ENCODE data around the gene SLC17A3.

Gene SLC17A3

DNA sequence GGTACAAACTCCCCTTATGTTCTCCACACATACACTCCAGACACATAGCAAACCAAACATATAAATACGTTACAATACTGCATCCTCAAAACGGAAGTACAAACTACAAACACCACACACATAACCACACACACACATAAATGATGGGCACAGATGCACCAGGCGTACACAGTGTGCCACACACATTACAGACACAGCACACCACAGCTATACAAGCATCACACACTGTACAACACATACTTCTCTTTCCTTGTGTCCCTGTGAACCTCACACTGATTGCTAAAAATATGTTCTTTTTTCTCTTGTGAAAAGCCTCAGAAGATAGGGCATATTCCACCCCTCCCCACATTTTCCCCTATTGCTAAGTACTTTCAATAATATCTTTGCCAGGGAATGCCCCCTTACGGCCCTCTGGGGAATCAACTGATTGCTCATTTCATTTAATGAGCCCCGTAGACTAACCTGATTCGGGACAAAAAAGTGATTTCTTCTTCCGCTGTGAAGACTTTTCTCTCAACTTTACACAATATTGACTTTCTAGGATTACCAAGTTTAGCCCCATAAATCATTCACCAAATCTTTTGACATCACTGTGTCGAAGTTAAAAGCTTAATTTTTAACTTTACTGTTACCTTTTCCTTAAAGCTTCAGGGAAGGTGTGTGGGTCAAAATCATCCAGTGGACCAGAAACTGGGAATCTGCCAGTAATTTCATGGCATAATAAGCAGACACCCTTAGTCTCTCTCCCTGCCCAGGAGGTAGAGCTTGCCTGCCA lies 42.3 kb downstream of the SLC17A3 start, which contains the start of gene SLC17A1:
Gene SLC17A1, minus strand, starts transcription at position 521 of the 775 bp plus-strand sequence. CDS start 1,495 bp downstream, outside the sequence.
- TF ChIP-seq, protein P1, sequence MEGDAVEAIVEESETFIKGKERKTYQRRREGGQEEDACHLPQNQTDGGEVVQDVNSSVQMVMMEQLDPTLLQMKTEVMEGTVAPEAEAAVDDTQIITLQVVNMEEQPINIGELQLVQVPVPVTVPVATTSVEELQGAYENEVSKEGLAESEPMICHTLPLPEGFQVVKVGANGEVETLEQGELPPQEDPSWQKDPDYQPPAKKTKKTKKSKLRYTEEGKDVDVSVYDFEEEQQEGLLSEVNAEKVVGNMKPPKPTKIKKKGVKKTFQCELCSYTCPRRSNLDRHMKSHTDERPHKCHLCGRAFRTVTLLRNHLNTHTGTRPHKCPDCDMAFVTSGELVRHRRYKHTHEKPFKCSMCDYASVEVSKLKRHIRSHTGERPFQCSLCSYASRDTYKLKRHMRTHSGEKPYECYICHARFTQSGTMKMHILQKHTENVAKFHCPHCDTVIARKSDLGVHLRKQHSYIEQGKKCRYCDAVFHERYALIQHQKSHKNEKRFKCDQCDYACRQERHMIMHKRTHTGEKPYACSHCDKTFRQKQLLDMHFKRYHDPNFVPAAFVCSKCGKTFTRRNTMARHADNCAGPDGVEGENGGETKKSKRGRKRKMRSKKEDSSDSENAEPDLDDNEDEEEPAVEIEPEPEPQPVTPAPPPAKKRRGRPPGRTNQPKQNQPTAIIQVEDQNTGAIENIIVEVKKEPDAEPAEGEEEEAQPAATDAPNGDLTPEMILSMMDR (IDR thresholded peaks at IDR 0.05), result no peak
- Histone ChIP-seq H3K27ac (no peak within 1 kb of the TSS), H3K4me3 (no peak within 1 kb of the TSS)
- DNase-seq (ENCODE audit: low spot score), result no peak

DNA sequence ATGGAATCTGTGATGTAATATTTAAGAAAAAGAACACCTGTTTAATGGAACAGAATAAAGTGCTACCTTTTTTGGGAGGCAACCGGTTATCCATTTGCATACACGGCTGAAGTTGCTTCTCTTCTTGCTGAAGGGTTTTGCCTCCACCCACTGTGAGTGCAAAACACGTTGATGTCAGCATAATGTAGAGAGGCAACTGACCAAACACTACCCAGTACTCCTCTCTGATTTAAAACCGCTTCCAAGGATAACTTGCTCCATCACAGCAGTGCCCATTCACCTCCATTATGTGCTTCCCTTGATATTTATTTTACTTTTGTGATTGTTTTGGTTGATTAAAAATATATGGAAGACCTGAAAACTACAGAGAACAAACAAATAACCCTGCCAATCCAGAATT lies 43.6 kb downstream of the SLC17A3 start:
- Histone ChIP-seq H3K27ac (no peak overlapping the region), H3K4me3 (no peak overlapping the region)
- TF ChIP-seq, protein P1 (IDR thresholded peaks at IDR 0.05), result no peak
- no peak for DNase-seq (ENCODE audit: low spot score)

DNA sequence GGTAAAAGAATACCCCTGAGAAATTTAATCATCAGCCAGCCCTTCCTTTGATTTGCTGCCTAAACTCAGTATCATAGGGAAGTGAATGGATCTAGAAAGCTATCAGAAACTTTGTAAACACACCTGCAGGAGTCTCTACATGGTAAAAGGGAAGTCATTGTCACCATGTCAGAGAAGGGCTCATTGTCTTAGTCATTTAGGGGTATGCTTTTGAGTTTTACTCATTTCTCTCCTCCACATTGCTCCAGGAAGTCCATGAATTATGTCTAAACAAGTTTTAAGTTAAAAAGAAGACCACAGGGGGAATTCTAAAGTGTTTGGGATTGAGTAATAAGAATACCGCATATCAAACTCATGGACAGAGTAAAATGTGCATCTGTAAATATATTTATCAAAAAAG lies 44.7 kb downstream of the SLC17A3 start:
- no peak for DNase-seq (ENCODE audit: low spot score)
- no peak overlapping the region for H3K27ac ChIP-seq

DNA sequence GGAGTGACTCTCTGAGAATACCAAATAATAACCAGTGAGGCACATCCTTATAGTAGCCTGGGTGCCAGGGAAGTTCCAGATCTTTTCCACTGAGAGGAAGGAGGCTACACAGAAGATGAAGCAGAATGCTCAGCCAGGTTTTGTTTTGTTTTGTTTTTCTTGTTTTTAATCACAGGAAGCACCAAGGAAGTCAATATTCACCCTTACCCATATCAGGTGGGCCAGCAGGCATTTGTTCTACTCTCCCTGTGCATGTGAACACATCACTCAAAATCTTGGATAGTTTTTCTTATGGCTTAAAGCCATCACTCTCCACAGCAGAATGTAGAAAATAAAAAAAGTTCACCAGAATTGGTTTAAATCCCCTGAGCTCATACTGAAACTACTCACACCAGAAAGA lies 52.7 kb downstream of the SLC17A3 start:
- TF ChIP-seq, protein P1 (IDR thresholded peaks at IDR 0.05), result no peak
- no peak overlapping the region for H3K4me3 ChIP-seq
- no peak for DNase-seq (ENCODE audit: low spot score)
- H3K27ac ChIP-seq, result no peak overlapping the region

More for the DNA sequence above, 44.7 kb downstream of the SLC17A3 start:
- no peak overlapping the region for H3K4me3 ChIP-seq
- TF ChIP-seq, protein P1 (IDR thresholded peaks at IDR 0.05), result no peak

DNA sequence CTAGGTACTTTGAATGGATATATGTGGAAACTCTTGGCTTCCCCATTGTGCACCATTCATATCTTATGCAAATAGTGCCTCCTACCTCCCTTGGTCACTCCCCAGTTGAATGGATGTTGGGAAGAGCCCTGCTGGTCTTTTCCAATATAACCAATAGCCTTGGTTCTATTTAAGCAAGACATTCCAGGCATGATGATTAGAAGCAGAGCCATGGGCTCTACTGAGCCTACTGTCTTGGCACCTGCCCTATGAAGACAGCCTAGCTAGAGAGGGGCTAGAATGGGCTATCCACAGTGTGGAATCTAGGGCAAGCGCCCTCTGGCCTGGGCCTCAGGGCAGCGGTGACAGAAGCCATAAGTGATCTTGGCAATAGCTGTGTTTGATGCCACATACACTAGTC lies 57.8 kb downstream of the SLC17A3 start:
- Histone ChIP-seq H3K27ac (no peak overlapping the region), H3K4me3 (no peak overlapping the region)
- no peak for DNase-seq (ENCODE audit: low spot score)
- TF ChIP-seq, protein P1 (IDR thresholded peaks at IDR 0.05), result no peak

DNA sequence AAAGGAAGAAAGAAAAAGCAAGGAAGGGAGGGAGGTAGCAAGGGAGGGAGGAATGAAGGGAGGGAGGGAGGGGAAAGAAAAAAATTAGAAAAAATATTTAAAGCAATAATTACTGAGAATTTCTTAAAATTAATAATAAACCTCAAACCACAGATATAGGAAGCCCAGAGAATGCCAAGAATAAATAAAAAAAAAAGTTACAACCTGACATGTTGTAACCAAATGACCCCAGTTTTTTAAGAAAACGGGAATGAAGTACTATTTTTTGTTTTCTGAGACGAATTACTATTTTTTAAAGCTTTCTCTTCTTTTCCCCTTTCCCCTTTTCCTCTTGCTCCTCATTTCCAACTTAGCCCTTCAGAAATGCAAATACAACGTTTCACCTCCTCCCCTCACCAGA lies 58.8 kb downstream of the SLC17A3 start:
- TF ChIP-seq, protein P1 (IDR thresholded peaks at IDR 0.05), result no peak

DNA sequence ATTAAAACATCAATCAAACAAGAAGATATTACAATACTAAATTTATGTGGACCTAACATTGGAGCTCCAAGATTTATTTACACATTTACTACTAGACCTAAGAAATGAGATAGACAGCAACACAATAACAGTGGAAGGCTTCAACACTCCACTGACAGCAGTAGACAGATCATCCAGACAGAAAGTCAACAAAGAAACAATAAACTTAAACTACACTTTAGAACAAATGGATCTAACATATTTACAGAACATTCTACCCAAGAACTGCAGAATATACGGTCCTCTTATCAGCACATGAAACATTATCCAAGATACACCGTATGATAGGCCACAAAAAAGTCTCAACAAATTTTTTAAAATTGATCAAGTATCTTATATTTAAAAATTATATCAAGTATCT lies 69.2 kb downstream of the SLC17A3 start:
- H3K4me3 ChIP-seq, result no peak overlapping the region

More for the DNA sequence above, 58.8 kb downstream of the SLC17A3 start:
- Histone ChIP-seq H3K4me3 (no peak overlapping the region), H3K27ac (no peak overlapping the region)
- no peak for DNase-seq (ENCODE audit: low spot score)

More for the DNA sequence above, 69.2 kb downstream of the SLC17A3 start:
- DNase-seq (ENCODE audit: low spot score), result no peak
- TF ChIP-seq, protein P1 (IDR thresholded peaks at IDR 0.05), result no peak
- no peak overlapping the region for H3K27ac ChIP-seq
